Measurements from ENCODE around the gene PSME3IP1.

PSME3IP1 gene

GRCh38 chr16:57185945-57186871, at the start of gene PSME3IP1, which contains the start of gene RSPRY1:
Gene PSME3IP1 (minus strand): TSS chr16:57186039. CDS start chr16:57173854, 12,185 bp downstream.
Gene RSPRY1 (plus strand): TSS chr16:57186329. CDS start chr16:57204659, 18,330 bp downstream.
- peak; percentile 99 for DNase-seq (ENCODE audit: low read depth)
- peak within 1 kb of the TSS; percentile 95 for H3K4me3 ChIP-seq (ENCODE audit: control insufficient read depth, low read depth, low read length)
- no peak for TF ChIP-seq CTCF (conservative IDR thresholded peaks at IDR 0.05; ENCODE audit: control insufficient read depth, insufficient read depth, low read depth, low read length)

GRCh38 chr16:57235128-57236021, 49.5 kb upstream of the PSME3IP1 start:
- no peak overlapping the region for H3K4me3 ChIP-seq (ENCODE audit: control insufficient read depth, low read depth, low read length)

GRCh38 chr16:57234707-57235092, 48.9 kb upstream of the PSME3IP1 start:
- H3K4me3 ChIP-seq (ENCODE audit: control insufficient read depth, low read depth, low read length): no peak overlapping the region
- no peak for DNase-seq (ENCODE audit: low read depth)
- TF ChIP-seq CTCF (conservative IDR thresholded peaks at IDR 0.05; ENCODE audit: control insufficient read depth, insufficient read depth, low read depth, low read length): no peak

More at GRCh38 chr16:57235128-57236021, 49.5 kb upstream of the PSME3IP1 start:
- TF ChIP-seq CTCF (conservative IDR thresholded peaks at IDR 0.05; ENCODE audit: control insufficient read depth, insufficient read depth, low read depth, low read length): no peak
- peak; percentile 85 for DNase-seq (ENCODE audit: low read depth)

GRCh38 chr16:57233944-57234706, 48.3 kb upstream of the PSME3IP1 start:
- DNase-seq (ENCODE audit: low read depth): no peak

GRCh38 chr16:57231821-57232350, 46.0 kb upstream of the PSME3IP1 start:
- no peak overlapping the region for H3K4me3 ChIP-seq (ENCODE audit: control insufficient read depth, low read depth, low read length)
- no peak for DNase-seq (ENCODE audit: low read depth)
- no peak for TF ChIP-seq CTCF (conservative IDR thresholded peaks at IDR 0.05; ENCODE audit: control insufficient read depth, insufficient read depth, low read depth, low read length)

More at GRCh38 chr16:57233944-57234706, 48.3 kb upstream of the PSME3IP1 start:
- TF ChIP-seq CTCF (conservative IDR thresholded peaks at IDR 0.05; ENCODE audit: control insufficient read depth, insufficient read depth, low read depth, low read length): no peak
- H3K4me3 ChIP-seq (ENCODE audit: control insufficient read depth, low read depth, low read length): no peak overlapping the region

Measured in fibroblast of mammary gland (primary cell).